H54 (cell line): Measurements from ENCODE around the gene SETBP1.

Experiments used
- DNase-seq: peaks from one replicate; pipeline ENCODE4 v3.0.0; 2011; ENCODE audit warnings: low spot score, mixed read lengths; ENCODE audit not compliant: insufficient read length
- FAIRE-seq: peaks from 3 replicates; lab custom pipeline; 2011; peaks lifted over from hg19 to GRCh38; lab: Jason Lieb, UNC
- POLR2A ChIP-seq: IDR thresholded peaks from 2 replicates; pipeline ENCODE4 v1.6.1; 2011; ENCODE audit warnings: low read depth, mild to moderate bottlenecking, low read length

Gene SETBP1

DNA sequence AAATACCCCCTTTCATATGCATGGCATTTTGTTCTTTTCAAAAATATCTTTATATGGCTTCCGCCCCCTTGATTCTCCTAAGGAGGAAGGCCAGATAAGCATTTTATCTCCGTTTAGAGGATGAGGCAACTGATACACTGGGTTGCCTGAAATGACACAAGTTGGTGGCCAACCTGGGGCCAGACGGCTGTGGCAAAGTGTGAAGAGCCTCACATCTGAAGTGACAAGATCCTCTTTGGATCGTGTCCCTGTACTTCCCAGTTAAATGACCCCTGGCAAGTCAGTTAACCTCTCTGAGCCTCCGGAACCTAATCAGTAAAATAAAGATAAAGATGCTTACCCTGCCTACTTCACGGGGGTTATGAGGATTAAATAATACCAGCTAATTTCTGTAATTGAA is 4.6 kb downstream of the SETBP1 start:
- FAIRE-seq (no peak), DNase-seq (no peak)
- TF ChIP-seq POLR2A = no peak

GRCh38 chr18:44686156-44686555 is 5.5 kb downstream of the SETBP1 start:
- no peak for DNase-seq
- no peak for FAIRE-seq
- TF ChIP-seq POLR2A = no peak

DNA sequence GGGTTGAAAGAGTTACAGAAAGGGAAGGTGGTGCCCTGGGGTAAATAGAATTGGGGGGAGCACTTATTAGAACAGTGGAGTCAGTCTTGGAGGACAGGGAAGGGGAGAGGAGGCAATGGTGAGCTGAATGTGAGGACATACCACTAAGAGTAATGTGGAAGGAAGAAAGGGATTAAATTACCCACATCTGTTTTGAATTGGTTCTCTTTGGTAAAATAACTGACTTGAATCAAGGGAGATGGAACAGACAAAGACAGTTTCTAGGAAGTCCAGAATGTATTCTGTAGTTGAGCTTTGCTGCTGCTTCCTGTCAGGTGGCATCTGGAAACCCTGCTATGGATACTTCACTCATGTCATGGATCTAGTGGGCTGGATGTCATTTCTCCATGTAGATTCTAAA is 6.7 kb downstream of the SETBP1 start:
- no peak for FAIRE-seq
- no peak for DNase-seq
- no peak for TF ChIP-seq POLR2A

- no peak for TF ChIP-seq POLR2A
- FAIRE-seq = no peak
- no peak for DNase-seq
Observed at GRCh38 chr18:44689736-44690135, 9.0 kb downstream of the SETBP1 start.

DNA sequence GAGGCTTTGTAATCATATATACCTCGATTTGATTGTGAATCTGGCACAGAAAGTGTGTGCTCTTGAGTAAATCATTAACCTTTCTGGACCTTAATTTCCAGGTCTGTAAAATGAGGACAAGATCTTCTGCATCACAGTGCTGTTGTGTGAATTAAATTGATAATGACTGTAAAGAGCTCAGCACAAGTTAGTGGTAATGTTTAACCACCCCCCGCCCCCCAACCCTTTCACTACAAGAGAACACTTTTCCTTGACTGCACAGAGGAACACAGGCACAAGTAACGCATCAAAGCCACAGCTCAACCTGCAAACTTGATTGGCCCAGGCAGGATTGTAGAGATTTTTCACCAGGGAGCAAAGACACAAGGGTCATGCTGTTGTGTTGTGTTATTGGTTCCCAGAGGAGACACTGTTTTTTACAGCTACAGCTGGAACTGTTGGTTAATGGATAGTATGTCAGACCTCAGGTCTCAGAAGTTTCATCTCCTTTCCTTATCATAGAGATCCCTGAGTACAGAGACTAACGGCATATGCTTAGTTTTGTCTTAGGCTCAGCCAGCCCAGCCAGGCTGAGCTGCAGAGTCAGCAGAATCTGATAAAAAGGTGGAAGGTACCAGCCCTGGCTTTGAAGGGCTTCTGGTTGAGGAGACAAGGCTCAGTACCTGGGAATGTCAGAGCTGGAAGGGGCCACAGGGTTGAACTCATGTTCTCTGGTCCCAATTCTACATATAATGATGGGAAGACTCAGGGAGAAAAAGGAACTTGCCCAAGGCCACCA is 10.6 kb downstream of the SETBP1 start:
- FAIRE-seq = no peak
- TF ChIP-seq POLR2A = no peak

GRCh38 chr18:44693030-44693784 is 12.5 kb downstream of the SETBP1 start:
- TF ChIP-seq POLR2A = no peak
- no peak for DNase-seq
- no peak for FAIRE-seq

More for the DNA sequence above, 10.6 kb downstream of the SETBP1 start:
- no peak for DNase-seq

GRCh38 chr18:44695503-44695902 is 14.8 kb downstream of the SETBP1 start:
- TF ChIP-seq POLR2A = no peak
- no peak for FAIRE-seq
- no peak for DNase-seq

DNA sequence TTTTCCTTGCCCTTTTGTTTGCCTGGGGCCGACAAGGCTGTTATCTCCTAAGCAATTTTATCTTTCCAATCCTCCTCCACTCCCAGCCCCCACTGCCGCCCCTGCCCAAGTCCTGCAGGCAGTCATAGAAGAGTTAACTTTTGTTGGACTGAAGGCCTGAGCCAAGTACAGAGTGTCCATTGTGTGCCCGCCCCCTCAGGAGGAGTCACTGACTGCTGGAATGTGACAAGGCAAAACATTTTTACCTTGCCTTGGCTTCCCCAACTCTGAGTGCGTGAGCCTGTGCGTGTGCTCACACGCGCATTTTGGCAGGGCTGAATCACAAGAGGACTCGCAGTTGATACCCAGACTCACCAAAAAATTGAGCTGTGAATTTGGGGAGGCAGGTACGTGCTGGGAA is 16.2 kb downstream of the SETBP1 start:
- no peak for TF ChIP-seq POLR2A
- DNase-seq = no peak
- no peak for FAIRE-seq

- FAIRE-seq (no peak), DNase-seq (no peak)
- TF ChIP-seq POLR2A = no peak
Observed at GRCh38 chr18:44697315-44697714, 16.6 kb downstream of the SETBP1 start.

DNA sequence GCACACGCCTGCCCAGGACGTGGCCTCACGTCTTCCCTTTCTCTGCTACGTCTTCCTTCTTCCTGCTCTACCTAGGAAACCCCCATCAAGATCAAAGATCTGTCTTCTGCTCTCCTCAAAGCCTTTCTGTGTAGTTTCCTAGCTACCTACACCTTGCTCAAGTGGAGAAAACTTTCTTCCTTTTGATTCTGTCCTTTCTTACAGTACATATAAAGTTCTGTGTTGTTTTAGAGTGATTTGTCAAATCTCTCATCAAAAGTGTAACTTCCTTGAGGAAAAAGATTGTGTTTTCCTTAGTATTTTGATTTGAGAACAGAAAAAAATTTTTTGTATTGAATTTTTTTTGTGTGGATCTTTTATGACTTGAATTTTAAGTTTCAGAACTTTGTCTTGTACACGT is 17.8 kb downstream of the SETBP1 start:
- FAIRE-seq = no peak
- no peak for DNase-seq
- TF ChIP-seq POLR2A = no peak

GRCh38 chr18:44699572-44700261 is 19.0 kb downstream of the SETBP1 start:
- TF ChIP-seq POLR2A = no peak
- DNase-seq (no peak), FAIRE-seq (no peak)

DNA sequence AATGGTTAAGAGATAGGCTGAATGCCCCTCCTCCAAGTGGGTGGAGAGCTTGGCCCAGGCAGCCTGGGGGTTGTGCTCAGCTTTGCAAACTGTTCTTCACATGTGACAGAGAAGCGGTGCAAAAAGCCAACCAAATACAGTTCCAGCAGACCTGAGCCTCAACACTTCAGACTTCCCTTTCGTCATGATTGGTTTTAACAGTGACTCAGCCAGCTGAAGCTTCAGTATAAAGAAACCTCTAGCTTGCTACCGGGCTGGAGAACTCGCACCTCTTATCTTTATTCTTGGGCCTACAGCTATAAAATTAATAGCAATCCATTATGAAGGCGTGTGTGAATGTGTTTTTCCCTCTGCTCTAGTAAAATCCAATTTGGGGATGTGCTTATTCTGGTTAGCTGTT is 20.0 kb downstream of the SETBP1 start:
- no peak for FAIRE-seq
- no peak for TF ChIP-seq POLR2A
- no peak for DNase-seq

DNA sequence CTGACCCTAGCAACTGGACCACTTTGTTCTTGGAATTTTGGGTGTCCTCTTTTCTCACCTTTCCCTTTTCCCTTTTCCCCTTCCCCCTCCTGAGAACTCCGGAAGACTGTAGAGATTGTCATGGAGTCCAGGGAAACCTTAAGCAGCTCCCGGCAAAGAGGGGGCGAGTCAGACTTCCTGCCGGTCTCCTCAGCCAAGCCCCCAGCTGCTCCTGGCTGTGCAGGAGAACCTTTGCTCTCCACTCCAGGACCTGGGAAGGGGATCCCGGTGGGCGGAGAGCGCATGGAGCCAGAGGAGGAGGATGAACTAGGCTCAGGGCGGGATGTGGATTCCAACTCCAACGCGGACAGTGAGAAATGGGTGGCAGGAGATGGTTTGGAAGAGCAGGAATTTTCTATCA is 20.5 kb downstream of the SETBP1 start:
- DNase-seq (no peak), FAIRE-seq (no peak)

GRCh38 chr18:44702594-44702993 is 21.9 kb downstream of the SETBP1 start:
- FAIRE-seq (no peak), DNase-seq (no peak)
- no peak for TF ChIP-seq POLR2A

More for the DNA sequence above, 20.5 kb downstream of the SETBP1 start:
- no peak for TF ChIP-seq POLR2A

GRCh38 chr18:44704135-44704789 is 23.6 kb downstream of the SETBP1 start:
- DNase-seq (no peak), FAIRE-seq (no peak)
- TF ChIP-seq POLR2A = no peak
